GM12865 (cell line): ENCODE data around the gene GRK2.

ENCODE experiments used
- DNase-seq: peaks from one replicate; pipeline ENCODE4 v3.0.0; 2010; ENCODE audit warnings: low read depth
- H3K4me3 ChIP-seq: 2 replicates; pipeline ENCODE4 v1.5.1; 2011; ENCODE audit warnings: mild to moderate bottlenecking, low read depth, low read length, control low read depth
- TF ChIP-seq, protein P1 (sequence below): IDR thresholded peaks from 2 replicates; pipeline ENCODE4 v1.5.1; 2011; ENCODE audit warnings: low read length, control low read depth, low read depth, inconsistent platforms; ENCODE audit not compliant: insufficient read depth; ENCODE audit errors: missing control alignments

GRK2 gene

GRCh38 chr11:67261946-67262681 lies 4.2 kb upstream of the GRK2 start:
- H3K4me3 ChIP-seq: no peak overlapping the region
- TF ChIP-seq, protein P1, sequence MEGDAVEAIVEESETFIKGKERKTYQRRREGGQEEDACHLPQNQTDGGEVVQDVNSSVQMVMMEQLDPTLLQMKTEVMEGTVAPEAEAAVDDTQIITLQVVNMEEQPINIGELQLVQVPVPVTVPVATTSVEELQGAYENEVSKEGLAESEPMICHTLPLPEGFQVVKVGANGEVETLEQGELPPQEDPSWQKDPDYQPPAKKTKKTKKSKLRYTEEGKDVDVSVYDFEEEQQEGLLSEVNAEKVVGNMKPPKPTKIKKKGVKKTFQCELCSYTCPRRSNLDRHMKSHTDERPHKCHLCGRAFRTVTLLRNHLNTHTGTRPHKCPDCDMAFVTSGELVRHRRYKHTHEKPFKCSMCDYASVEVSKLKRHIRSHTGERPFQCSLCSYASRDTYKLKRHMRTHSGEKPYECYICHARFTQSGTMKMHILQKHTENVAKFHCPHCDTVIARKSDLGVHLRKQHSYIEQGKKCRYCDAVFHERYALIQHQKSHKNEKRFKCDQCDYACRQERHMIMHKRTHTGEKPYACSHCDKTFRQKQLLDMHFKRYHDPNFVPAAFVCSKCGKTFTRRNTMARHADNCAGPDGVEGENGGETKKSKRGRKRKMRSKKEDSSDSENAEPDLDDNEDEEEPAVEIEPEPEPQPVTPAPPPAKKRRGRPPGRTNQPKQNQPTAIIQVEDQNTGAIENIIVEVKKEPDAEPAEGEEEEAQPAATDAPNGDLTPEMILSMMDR: no peak
- no peak for DNase-seq

GRCh38 chr11:67262731-67263675 lies 3.3 kb upstream of the GRK2 start:
- H3K4me3 ChIP-seq: no peak overlapping the region
- TF ChIP-seq, protein P1: peak; percentile 80

DNA sequence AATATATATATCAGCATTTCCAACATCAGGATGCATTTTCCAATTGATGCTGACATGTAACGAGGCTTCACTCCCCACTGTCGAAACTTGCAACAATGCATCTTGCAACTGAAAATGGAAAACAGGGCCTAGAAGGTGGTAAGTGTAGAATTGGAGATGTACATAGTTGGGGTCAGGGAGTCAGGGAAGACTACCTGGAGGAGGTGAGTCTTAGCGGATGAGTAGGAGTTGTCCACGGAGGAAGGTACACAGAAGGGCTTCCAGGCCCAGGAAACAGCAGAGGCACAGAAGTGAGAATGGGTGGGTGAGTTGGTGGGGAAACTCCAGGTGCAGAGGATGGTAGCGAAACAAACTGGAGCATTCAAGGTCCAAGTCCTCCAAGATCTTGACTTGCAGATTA lies 2.0 kb upstream of the GRK2 start:
- no peak for DNase-seq
- H3K4me3 ChIP-seq: no peak overlapping the region
- TF ChIP-seq, protein P1: no peak

More at GRCh38 chr11:67262731-67263675, 3.3 kb upstream of the GRK2 start:
- peak; percentile 85 for DNase-seq

- no peak for DNase-seq
- TF ChIP-seq, protein P1: no peak
- no peak overlapping the region for H3K4me3 ChIP-seq
Measured at GRCh38 chr11:67264877-67265632, 1.2 kb upstream of the GRK2 start.

DNA sequence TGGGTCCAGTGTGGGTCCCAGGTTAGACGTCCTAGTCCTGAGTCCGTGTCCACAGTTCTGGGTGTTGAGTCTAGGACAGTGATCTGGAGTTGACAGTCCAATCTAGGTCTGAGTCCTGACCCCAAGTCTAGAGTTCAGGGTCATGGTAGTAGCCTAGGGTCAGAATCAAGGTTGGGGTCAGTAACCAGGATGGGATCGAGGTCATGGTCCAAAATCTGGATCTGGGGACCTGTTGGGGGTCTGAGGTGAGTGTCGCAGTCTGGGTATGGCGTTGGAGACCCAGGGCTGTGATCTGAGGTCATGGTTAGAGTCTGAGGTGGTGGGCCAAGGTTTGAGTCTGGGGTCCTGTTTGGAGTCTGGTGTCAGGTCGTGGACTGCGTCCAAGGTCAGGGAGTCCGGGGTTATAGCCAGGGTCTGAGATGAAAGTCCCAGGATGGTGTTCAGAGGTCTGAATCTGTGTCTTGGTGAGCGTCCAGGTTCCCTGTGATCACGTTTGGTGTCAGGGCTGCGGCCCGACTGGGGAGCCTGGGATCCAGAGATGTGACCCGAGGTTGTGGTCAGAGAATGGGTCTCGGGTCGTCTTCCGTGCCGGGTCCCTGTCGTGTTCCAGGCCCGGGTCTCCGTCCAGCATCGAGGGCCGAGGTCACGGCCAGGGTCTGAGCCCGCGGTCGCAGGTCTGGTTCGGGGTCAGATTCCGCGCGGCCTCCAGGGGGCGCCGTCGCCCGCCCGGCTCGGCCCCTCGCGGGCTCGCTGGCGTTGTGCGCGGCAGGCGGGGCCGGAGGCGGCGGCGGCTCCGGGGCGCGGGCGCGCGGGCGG lies 432 bp upstream of the GRK2 start:
- DNase-seq: peak; percentile 81

More for the DNA sequence above, 432 bp upstream of the GRK2 start:
- TF ChIP-seq, protein P1: peak; percentile 74
- H3K4me3 ChIP-seq: no peak overlapping the region
